Effector CD4-positive, alpha-beta T cell (primary cell): Measurements from ENCODE around the gene RBM25.

Source experiments
- DNase-seq: peaks from one replicate; pipeline ENCODE4 v3.0.0-alpha.2; 2020

Gene RBM25

GRCh38 chr14:73172500-73172899 is 114.2 kb downstream of the RBM25 start:
- DNase-seq: no peak

DNA sequence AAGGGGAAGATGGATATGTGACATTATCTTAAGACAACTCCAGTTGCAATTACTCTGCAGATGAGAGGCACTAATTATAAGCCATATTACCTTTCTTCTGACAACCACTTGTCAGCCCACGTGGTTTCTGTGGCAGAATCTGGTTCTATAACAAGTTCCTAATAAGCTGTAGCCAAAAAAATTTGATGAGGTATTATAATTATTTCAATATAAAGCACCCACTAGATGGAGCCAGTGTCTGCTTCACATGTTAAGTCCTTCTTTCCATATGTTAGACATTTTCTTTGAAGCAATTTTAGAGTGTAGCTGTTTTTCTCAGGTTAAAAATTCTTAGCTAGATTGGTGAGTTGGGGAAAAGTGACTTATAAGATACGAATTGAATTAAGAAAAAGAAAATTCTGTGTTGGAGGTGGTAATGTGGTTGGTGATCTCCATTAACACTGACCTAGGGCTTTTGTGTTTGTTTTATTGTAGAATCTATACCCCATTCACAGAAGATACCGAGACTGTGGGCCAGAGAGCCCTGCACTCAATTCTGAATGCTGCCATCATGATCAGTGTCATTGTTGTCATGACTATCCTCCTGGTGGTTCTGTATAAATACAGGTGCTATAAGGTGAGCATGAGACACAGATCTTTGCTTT is 114.9 kb downstream of the RBM25 start:
- DNase-seq: no peak
